Measurements from ENCODE around the gene SLC26A1. TPM values are rescaled to one million over a fixed set of nuclear protein-coding genes. Genes with fewer than 3 reads are reported as not detected.

The SLC26A1 gene
- total and polyA plus RNA-seq, 2 of the 13 experiments (the other 11 are each of a cell fraction or from before 2014, with no cell fraction given), result 5.4 to 22.9 TPM

DNA sequence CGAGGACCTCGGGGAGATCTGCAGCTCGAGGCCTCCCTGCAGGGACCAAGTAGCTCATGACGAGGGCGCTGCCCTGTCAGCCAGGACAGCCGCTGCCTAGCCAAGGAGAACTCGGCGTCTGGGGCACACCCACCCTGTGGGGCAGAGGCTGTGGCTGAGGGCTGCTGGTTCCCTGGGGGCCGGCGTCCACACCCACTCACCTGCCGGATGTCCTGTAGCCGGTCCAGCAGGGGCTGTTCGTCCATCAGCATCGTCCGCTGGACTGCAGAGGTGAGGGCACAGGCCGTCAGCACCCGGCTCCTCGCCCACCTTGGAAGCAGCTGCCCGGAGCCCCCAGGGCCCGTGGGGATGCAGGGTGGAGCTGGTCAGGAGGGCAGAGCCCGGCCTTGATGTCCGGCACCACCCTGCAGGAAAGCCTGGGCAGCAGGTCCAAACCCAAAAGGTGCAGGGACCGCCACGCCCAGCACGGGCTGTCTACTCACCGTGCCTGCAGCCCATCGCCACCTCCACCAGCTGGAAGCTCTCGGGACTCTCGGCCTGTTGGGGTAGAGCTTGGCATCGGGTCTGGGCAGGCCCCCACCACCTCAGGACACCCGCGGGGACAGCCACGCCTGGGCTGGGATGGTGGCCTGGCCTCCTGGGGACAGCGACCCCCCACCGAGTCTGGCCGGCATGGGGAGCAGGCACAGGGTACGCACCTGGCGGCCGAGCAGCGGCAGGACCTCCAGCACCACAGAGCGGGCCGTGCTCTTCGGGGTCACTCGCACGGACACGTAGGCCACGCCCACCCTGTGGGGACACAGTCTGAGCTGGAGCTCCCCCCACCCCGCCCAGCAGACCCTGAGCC lies 26.7 kb downstream of the SLC26A1 start:
- CTCF ChIA-PET (ENCODE audit: low intra/inter-chr PET ratio, low total read pairs), result no interaction called here
- H3K4me2 ChIP-seq (ENCODE audit: low read depth, low read length), result no peak overlapping the region
- ATAC-seq (no peak), DNase-seq (ENCODE audit: low spot score) (no peak), FAIRE-seq (no peak)
- H3K9ac ChIP-seq (ENCODE audit: insufficient read depth, low read depth, low read length), result no peak overlapping the region
- intact Hi-C loops (cut with micrococcal nuclease; ENCODE audit: unreplicated experiment) (no loop called here), in situ Hi-C loops (cut with HindIII; ENCODE audit: extremely low pct_ligation_motif_present, low pct_unique_long_range_greater_than_20kb) (no loop called here)
- no peak overlapping the region for H2AFZ ChIP-seq (ENCODE audit: low read length)
- no CpG with 5 or more reads among the region's 48 CpGs for WGBS (ENCODE audit: low lambda C conversion rate)
- no peak overlapping the region for H3K27ac ChIP-seq (ENCODE audit: extremely low read length, insufficient read depth, low read length)
- 0 out of 5 replicates have a peak, but pooled peaks cover 0 to 1% of the 10 kb centered on the region in 2 experiments for H3K36me3 ChIP-seq (replicated peaks in 1 of 2; ENCODE audit: control insufficient read depth in 1 of 2, insufficient read depth in 2 of 2, low read length in 2 of 2)
- no peaks in the 10 kb centered on the region for H3K27me3 ChIP-seq (ENCODE audit: control insufficient read depth in 1 of 2, insufficient read depth in 2 of 2, low read length in 2 of 2)
- no peaks in the 10 kb centered on the region for H4K20me1 ChIP-seq (ENCODE audit: insufficient read depth, low read length)
- BruUV-seq (replicated peaks), result no TSS peak
- no peak overlapping the region for H3K4me3 ChIP-seq (replicated peaks in 1 of 3; ENCODE audit: insufficient read depth in 1 of 3, low read depth in 2 of 3, low read length in 3 of 3)
- H3K4me1 ChIP-seq (ENCODE audit: insufficient read depth, low read length), result peaks cover 2% of the 10 kb centered on the region
- POLR2A ChIA-PET, result no interaction called here
- no peaks in the 10 kb centered on the region for H3K9me3 ChIP-seq (ENCODE audit: low read length)
- H3K79me2 ChIP-seq (ENCODE audit: insufficient read depth, low read length), result no peaks in the 10 kb centered on the region
- TF ChIP-seq, protein P1, sequence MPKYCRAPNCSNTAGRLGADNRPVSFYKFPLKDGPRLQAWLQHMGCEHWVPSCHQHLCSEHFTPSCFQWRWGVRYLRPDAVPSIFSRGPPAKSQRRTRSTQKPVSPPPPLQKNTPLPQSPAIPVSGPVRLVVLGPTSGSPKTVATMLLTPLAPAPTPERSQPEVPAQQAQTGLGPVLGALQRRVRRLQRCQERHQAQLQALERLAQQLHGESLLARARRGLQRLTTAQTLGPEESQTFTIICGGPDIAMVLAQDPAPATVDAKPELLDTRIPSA (CRISPR knock-in tag; IDR thresholded peaks at IDR 0.05; ENCODE audit: borderline replicate concordance), result no peak
- TF ChIP-seq, protein P2, sequence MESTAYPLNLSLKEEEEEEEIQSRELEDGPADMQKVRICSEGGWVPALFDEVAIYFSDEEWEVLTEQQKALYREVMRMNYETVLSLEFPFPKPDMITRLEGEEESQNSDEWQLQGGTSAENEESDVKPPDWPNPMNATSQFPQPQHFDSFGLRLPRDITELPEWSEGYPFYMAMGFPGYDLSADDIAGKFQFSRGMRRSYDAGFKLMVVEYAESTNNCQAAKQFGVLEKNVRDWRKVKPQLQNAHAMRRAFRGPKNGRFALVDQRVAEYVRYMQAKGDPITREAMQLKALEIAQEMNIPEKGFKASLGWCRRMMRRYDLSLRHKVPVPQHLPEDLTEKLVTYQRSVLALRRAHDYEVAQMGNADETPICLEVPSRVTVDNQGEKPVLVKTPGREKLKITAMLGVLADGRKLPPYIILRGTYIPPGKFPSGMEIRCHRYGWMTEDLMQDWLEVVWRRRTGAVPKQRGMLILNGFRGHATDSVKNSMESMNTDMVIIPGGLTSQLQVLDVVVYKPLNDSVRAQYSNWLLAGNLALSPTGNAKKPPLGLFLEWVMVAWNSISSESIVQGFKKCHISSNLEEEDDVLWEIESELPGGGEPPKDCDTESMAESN (CRISPR knock-in tag; conservative IDR thresholded peaks at IDR 0.05), result no peak
- TF ChIP-seq KDM5A (IDR thresholded peaks at IDR 0.05; ENCODE audit: borderline replicate concordance, low read length) (no peak), SAFB2 (CRISPR knock-in tag; IDR thresholded peaks at IDR 0.05; ENCODE audit: borderline replicate concordance, low read depth) (no peak), CBX2 (IDR thresholded peaks at IDR 0.05; ENCODE audit: low read depth, low read length) (no peak), CBX2 (CRISPR knock-in tag; IDR thresholded peaks at IDR 0.05; ENCODE audit: low read depth) (no peak), ZNF337 (CRISPR knock-in tag; IDR thresholded peaks at IDR 0.05; ENCODE audit: borderline replicate concordance, low read depth) (no peak), GATA4 (IDR thresholded peaks at IDR 0.05; ENCODE audit: borderline replicate concordance, low read depth) (no peak), ETV6 (CRISPR knock-in tag; conservative IDR thresholded peaks at IDR 0.05) (no peak), AGO1 (IDR thresholded peaks at IDR 0.05; ENCODE audit: low read depth, low read length, poor library complexity, severe bottlenecking) (no peak), ZZZ3 (CRISPR knock-in tag; IDR thresholded peaks at IDR 0.05; ENCODE audit: borderline replicate concordance) (no peak)
- TF ChIP-seq, protein P3, sequence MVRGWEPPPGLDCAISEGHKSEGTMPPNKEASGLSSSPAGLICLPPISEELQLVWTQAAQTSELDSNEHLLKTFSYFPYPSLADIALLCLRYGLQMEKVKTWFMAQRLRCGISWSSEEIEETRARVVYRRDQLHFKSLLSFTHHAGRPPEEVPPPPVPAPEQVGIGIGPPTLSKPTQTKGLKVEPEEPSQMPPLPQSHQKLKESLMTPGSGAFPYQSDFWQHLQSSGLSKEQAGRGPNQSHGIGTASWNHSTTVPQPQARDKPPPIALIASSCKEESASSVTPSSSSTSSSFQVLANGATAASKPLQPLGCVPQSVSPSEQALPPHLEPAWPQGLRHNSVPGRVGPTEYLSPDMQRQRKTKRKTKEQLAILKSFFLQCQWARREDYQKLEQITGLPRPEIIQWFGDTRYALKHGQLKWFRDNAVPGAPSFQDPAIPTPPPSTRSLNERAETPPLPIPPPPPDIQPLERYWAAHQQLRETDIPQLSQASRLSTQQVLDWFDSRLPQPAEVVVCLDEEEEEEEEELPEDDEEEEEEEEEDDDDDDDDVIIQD (CRISPR knock-in tag; IDR thresholded peaks at IDR 0.05; ENCODE audit: low read depth), result no peak
- TF ChIP-seq, protein P4, sequence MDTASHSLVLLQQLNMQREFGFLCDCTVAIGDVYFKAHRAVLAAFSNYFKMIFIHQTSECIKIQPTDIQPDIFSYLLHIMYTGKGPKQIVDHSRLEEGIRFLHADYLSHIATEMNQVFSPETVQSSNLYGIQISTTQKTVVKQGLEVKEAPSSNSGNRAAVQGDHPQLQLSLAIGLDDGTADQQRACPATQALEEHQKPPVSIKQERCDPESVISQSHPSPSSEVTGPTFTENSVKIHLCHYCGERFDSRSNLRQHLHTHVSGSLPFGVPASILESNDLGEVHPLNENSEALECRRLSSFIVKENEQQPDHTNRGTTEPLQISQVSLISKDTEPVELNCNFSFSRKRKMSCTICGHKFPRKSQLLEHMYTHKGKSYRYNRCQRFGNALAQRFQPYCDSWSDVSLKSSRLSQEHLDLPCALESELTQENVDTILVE (CRISPR knock-in tag; IDR thresholded peaks at IDR 0.05), result no peak
- TF ChIP-seq, protein P5, sequence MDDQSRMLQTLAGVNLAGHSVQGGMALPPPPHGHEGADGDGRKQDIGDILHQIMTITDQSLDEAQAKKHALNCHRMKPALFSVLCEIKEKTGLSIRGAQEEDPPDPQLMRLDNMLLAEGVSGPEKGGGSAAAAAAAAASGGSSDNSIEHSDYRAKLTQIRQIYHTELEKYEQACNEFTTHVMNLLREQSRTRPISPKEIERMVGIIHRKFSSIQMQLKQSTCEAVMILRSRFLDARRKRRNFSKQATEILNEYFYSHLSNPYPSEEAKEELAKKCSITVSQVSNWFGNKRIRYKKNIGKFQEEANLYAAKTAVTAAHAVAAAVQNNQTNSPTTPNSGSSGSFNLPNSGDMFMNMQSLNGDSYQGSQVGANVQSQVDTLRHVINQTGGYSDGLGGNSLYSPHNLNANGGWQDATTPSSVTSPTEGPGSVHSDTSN (CRISPR knock-in tag; IDR thresholded peaks at IDR 0.05; ENCODE audit: borderline replicate concordance), result no peak
- TF ChIP-seq, protein P6, sequence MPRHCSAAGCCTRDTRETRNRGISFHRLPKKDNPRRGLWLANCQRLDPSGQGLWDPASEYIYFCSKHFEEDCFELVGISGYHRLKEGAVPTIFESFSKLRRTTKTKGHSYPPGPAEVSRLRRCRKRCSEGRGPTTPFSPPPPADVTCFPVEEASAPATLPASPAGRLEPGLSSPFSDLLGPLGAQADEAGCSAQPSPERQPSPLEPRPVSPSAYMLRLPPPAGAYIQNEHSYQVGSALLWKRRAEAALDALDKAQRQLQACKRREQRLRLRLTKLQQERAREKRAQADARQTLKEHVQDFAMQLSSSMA (CRISPR knock-in tag; IDR thresholded peaks at IDR 0.05), result no peak

Data from HepG2 (cell line).